Type B pancreatic cell (in vitro differentiated cells): Measurements from ENCODE around the gene PGM5. TPM values are rescaled to one million over a fixed set of nuclear protein-coding genes. Genes with fewer than 3 reads are reported as not detected.

Source experiments
- DNase-seq: peaks from one replicate; pipeline ENCODE4 v3.0.0; 2021; ENCODE audit warnings: mixed read lengths; ENCODE audit not compliant: unreplicated experiment; ENCODE audit errors: extremely low spot score
- H3K27ac Mint-ChIP-seq: 2 replicates; pipeline ENCODE4 v1.8.0; 2021; ENCODE audit warnings: mild to moderate bottlenecking, mixed read lengths
- H3K27me3 Mint-ChIP-seq: 2 replicates; pipeline ENCODE4 v1.8.0; 2021; ENCODE audit warnings: mixed read lengths
- H3K36me3 Mint-ChIP-seq: 2 replicates; pipeline ENCODE4 v1.8.0; 2021; ENCODE audit warnings: mixed read lengths
- H3K4me1 Mint-ChIP-seq: one replicate; pipeline ENCODE4 v1.8.0; 2021; ENCODE audit warnings: mixed read lengths; ENCODE audit not compliant: unreplicated experiment
- H3K4me3 Mint-ChIP-seq: 2 replicates; pipeline ENCODE4 v1.8.0; 2021; ENCODE audit warnings: mild to moderate bottlenecking, mixed read lengths
- H3K9me3 Mint-ChIP-seq: 2 replicates; pipeline ENCODE4 v1.8.0; 2021; ENCODE audit warnings: mixed read lengths
- CTCF ChIP-seq: fragments of 200-600 bp; sonication (generic); conservative IDR thresholded peaks from 2 replicates; pipeline ENCODE4 v1.5.0; 2021; ENCODE audit warnings: antibody characterized with exemption, mild to moderate bottlenecking
- total RNA-seq: library from RNA; stranded (reverse); gene quantifications from 2 replicates; pipeline ENCODE4 v1.2.1, GENCODE V29; 2021; ENCODE audit warnings: low replicate concordance

PGM5 gene
- total RNA-seq, 1 donor from 2014 or later: 21.2 TPM

DNA sequence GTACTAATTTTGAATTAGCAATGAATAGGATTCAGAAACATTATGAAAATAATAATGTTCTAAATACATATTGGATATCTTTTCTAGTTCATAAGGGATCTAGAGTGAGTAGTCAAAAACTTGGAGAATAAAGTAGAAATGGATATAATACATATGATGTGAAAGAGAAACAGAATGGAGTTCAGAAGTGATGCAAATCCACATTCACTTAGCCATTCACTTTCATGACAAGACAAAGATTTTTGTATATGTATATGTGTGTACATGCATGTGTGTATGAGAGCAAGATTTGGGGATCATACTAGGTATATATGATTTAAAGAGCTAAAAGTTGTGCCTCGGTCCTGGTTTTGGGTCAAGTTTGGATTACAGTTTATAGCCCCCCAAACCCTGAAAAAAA lies 150.1 kb downstream of the PGM5 start:
- H3K36me3 Mint-ChIP-seq: no peaks in the 10 kb centered on the region
- no peak for DNase-seq
- H3K9me3 Mint-ChIP-seq: no peaks in the 10 kb centered on the region
- no peaks in the 10 kb centered on the region for H3K27me3 Mint-ChIP-seq
- no peak overlapping the region for H3K4me3 Mint-ChIP-seq
- no peak for TF ChIP-seq CTCF
- H3K4me1 Mint-ChIP-seq: peaks cover 5% of the 10 kb centered on the region
- no peak overlapping the region for H3K27ac Mint-ChIP-seq

DNA sequence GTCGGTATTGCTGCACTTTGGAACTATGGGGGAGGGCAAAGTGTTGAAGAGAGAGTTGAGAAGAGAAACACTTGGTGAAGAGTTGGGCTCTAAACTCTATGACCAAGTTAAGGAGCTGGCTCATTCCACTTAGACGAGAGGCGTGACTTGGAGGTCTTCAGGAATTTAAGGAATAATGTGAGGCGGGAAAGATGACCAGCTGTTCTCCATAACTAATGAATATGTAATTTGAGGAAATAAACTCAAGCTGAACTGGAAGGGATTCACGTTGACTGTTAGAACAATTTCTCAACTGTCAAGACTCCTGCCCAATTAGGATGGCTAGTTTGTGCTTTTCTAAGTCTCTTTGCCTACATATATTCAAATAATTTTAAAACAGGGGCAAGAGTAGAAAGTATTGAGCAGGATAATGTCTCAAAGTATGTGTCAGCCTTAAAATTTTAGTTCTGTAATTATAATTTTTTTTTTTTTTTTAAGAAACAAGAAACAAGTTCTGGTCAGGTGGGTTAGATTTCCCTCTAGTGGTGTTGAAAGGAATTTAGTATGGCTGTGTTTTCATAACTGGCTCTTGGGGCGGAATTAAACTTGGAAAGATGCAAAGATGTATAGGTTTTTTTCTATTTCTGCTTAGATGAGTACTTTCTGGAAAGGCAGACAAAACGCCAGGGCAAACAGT lies 150.9 kb downstream of the PGM5 start:
- peak; percentile 79 for TF ChIP-seq CTCF
- DNase-seq: no peak
- Mint-ChIP-seq H3K9me3 (no peaks in the 10 kb centered on the region), H3K4me3 (no peak overlapping the region), H3K27me3 (no peaks in the 10 kb centered on the region), H3K27ac (no peak overlapping the region), H3K36me3 (no peaks in the 10 kb centered on the region), H3K4me1 (peaks cover 4% of the 10 kb centered on the region)

GRCh38 chr9:68507806-68508145 lies 151.4 kb downstream of the PGM5 start:
- no peak overlapping the region for H3K27ac Mint-ChIP-seq
- no peak for TF ChIP-seq CTCF
- no peak for DNase-seq
- H3K4me1 Mint-ChIP-seq: peaks cover 4% of the 10 kb centered on the region
- H3K27me3 Mint-ChIP-seq: no peaks in the 10 kb centered on the region
- H3K36me3 Mint-ChIP-seq: no peaks in the 10 kb centered on the region
- H3K4me3 Mint-ChIP-seq: no peak overlapping the region
- H3K9me3 Mint-ChIP-seq: no peaks in the 10 kb centered on the region

DNA sequence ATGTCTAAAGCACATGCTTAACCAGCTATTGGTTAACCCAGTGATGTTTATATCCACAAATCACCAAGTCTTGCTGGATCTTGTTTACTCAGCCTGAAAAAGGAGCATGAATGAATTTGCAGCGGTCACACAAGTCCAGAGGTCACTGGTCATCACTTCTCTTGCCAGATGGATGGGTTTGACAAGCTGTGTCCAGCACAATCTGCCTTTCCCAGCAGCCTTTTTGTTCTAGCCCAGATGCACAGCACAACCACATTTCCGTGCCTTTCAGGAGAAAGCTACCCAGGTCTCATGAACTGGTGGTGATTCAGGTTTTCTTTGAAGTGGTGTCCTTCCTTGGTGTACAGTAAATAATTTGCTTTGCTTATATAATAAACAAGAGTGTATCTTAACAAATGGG lies 152.1 kb downstream of the PGM5 start:
- Mint-ChIP-seq H3K9me3 (no peaks in the 10 kb centered on the region), H3K4me3 (no peak overlapping the region), H3K36me3 (no peaks in the 10 kb centered on the region), H3K4me1 (peaks cover 4% of the 10 kb centered on the region), H3K27me3 (no peaks in the 10 kb centered on the region), H3K27ac (no peak overlapping the region)
- TF ChIP-seq CTCF: no peak
- no peak for DNase-seq

DNA sequence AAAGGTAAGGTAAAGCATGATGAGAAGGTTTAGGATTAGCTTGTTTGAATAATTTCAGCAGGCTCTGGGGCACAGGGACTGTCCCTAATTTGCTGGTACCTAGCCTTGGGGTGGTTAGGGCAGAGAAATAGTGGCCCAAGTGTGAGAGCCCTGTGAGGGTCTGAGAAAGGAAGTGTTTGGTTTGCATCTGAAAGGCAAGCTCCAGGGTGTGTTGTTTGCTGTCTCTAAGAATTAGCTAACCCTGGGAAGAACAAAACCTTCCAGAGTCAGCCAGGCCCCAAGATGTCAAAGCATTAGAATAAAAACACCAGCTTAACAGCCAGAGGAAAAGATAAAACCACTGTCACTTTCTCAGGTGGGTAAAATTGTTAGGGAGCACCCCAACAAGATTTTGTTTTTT lies 153.3 kb downstream of the PGM5 start:
- no peak for TF ChIP-seq CTCF
- DNase-seq: no peak
- H3K4me1 Mint-ChIP-seq: peaks cover 4% of the 10 kb centered on the region
- no peaks in the 10 kb centered on the region for H3K27me3 Mint-ChIP-seq
- no peak overlapping the region for H3K27ac Mint-ChIP-seq
- no peaks in the 10 kb centered on the region for H3K36me3 Mint-ChIP-seq
- no peak overlapping the region for H3K4me3 Mint-ChIP-seq
- H3K9me3 Mint-ChIP-seq: no peaks in the 10 kb centered on the region

DNA sequence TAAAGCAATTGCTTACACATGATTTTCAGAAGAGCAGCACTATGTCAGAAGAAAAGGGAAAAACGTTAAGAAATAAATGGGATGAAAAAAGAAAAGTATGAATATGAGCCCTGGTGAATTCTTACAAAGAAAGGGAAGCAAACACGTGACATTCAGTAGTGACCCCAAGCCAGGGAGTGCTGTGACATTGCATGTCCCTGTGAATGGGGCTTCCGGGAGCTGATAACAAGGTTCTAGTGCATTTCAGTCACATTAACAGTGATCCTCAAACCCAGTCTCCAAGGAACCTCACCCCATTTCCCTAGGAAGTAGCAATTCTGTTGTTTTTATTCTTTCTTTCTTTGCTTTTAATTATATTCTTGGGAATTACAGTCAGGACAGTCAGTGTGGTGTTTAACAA lies 157.0 kb downstream of the PGM5 start:
- no peak for TF ChIP-seq CTCF
- H3K4me1 Mint-ChIP-seq: no peaks in the 10 kb centered on the region
- H3K4me3 Mint-ChIP-seq: no peak overlapping the region
- peaks cover 5% of the 10 kb centered on the region for H3K9me3 Mint-ChIP-seq
- H3K27ac Mint-ChIP-seq: no peak overlapping the region
- no peaks in the 10 kb centered on the region for H3K27me3 Mint-ChIP-seq
- H3K36me3 Mint-ChIP-seq: no peaks in the 10 kb centered on the region
- DNase-seq: no peak
